Panc1 (cell line): ENCODE data around the gene CRK. TPM values are rescaled to one million over a fixed set of nuclear protein-coding genes. Genes with fewer than 3 reads are reported as not detected.

Experiments
- ATAC-seq: fragments of 200-7000 bp; cut with Tn5 transposase; 2 replicates; pipeline ENCODE4 v1.9.1; 2020; ENCODE audit warnings: mild to moderate bottlenecking, moderate library complexity
- BruUV-seq: library from RNA; stranded (reverse); fragments of 400-500 nt; replicated peaks from 2 replicates; lab custom pipeline; 2021; lab: Mats Ljungman, UMichigan
- CTCF ChIA-PET: fragments of 300-600 bp; sonication (Branson Sonifier 250); formaldehyde crosslinking; loops from one replicate; lab custom pipeline; 2022; ENCODE audit warnings: antibody characterized with exemption; lab: Charles Lee
- POLR2A ChIA-PET: fragments of 300-600 bp; sonication (Branson Sonifier 250); formaldehyde crosslinking; loops from one replicate; lab custom pipeline; 2022; ENCODE audit warnings: antibody characterized with exemption; lab: Charles Lee
- DNase-seq: peaks from one replicate; pipeline ENCODE4 v3.0.0-alpha.2; 2010; ENCODE audit warnings: low read depth, low spot score
- H3K27ac ChIP-seq: 2 replicates; pipeline ENCODE4 v1.5.1; 2011; ENCODE audit warnings: mild to moderate bottlenecking, low read length, inconsistent platforms
- H3K27me3 ChIP-seq: fragments of 200-500 bp; sonication (Bioruptor generic); 2 replicates; pipeline ENCODE4 v1.6.0; 2014; ENCODE audit warnings: low read length, inconsistent platforms; ENCODE audit not compliant: control insufficient read depth, insufficient read depth
- H3K36me3 ChIP-seq: fragments of 200-500 bp; sonication (Bioruptor generic); 2 replicates; pipeline ENCODE4 v1.5.1; 2014; ENCODE audit warnings: inconsistent platforms, mild to moderate bottlenecking, low read length, moderate library complexity; ENCODE audit not compliant: control insufficient read depth, insufficient read depth
- H3K4me1 ChIP-seq: 2 replicates; pipeline ENCODE4 v1.5.1; 2011; ENCODE audit warnings: inconsistent platforms, mild to moderate bottlenecking, low read length, moderate library complexity; ENCODE audit not compliant: control insufficient read depth, insufficient read depth
- H3K4me3 ChIP-seq, 2 experiments: 2 replicates each; pipeline ENCODE4 v1.5.1; 2011 to 2012; ENCODE audit warnings: low read depth in 2 of 2, low read length in 2 of 2, mild to moderate bottlenecking in 2 of 2, inconsistent platforms in 1 of 2, moderate library complexity in 1 of 2
- H3K9me3 ChIP-seq: fragments of 200-500 bp; sonication (Bioruptor generic); 2 replicates; pipeline ENCODE4 v1.5.1; 2014; ENCODE audit warnings: low read depth, mild to moderate bottlenecking, inconsistent platforms, low read length, moderate library complexity; ENCODE audit not compliant: control insufficient read depth, insufficient read depth
- POLR2AphosphoS5 ChIP-seq: IDR thresholded peaks from 2 replicates; pipeline ENCODE4 v1.6.1; 2012; ENCODE audit warnings: mild to moderate bottlenecking, low read depth, low read length, moderate library complexity
- SIN3A ChIP-seq: IDR thresholded peaks from 2 replicates; pipeline ENCODE4 v1.6.1; 2012; ENCODE audit warnings: low read depth, mild to moderate bottlenecking, low read length, moderate library complexity, borderline replicate concordance; ENCODE audit not compliant: insufficient read depth
- TCF7L2 ChIP-seq: IDR thresholded peaks from 2 replicates; pipeline ENCODE4 v1.6.1; 2011; ENCODE audit warnings: mild to moderate bottlenecking, low read depth, low read length, inconsistent platforms
- in situ Hi-C: cut with HindIII; loops from 2 replicates; pipeline ENCODE4 v1.10.0; 2016; ENCODE audit warnings: low sequenced_read_pairs, low pct_unique_long_range_greater_than_20kb
- intact Hi-C: fragments of 100-400 bp; cut with micrococcal nuclease; formaldehyde crosslinking; loops from one replicate; pipeline ENCODE4 v1.10.0; 2022; ENCODE audit not compliant: unreplicated experiment
- total RNA-seq: library from RNA; stranded (reverse); gene quantifications from one replicate; pipeline ENCODE4 v1.2.1, GENCODE V29; 2021; ENCODE audit not compliant: unreplicated experiment
- TF ChIP-seq, protein P1 (sequence below), 2 experiments: IDR thresholded peaks; 2 replicates each; pipeline ENCODE4 v1.6.1; 2011 to 2012; ENCODE audit warnings: low read depth in 2 of 2, control low read depth in 1 of 2, low read length in 1 of 2, mild to moderate bottlenecking in 1 of 2, moderate library complexity in 1 of 2; ENCODE audit not compliant: insufficient read depth in 1 of 2
- TF ChIP-seq, protein P2 (sequence below): fragments of 450-650 bp; IDR thresholded peaks from 2 replicates; pipeline ENCODE4 v1.5.1; 2017; ENCODE audit warnings: mild to moderate bottlenecking

The CRK gene
- total RNA-seq, 1 experiment from 2014 or later: 67.0 TPM

DNA sequence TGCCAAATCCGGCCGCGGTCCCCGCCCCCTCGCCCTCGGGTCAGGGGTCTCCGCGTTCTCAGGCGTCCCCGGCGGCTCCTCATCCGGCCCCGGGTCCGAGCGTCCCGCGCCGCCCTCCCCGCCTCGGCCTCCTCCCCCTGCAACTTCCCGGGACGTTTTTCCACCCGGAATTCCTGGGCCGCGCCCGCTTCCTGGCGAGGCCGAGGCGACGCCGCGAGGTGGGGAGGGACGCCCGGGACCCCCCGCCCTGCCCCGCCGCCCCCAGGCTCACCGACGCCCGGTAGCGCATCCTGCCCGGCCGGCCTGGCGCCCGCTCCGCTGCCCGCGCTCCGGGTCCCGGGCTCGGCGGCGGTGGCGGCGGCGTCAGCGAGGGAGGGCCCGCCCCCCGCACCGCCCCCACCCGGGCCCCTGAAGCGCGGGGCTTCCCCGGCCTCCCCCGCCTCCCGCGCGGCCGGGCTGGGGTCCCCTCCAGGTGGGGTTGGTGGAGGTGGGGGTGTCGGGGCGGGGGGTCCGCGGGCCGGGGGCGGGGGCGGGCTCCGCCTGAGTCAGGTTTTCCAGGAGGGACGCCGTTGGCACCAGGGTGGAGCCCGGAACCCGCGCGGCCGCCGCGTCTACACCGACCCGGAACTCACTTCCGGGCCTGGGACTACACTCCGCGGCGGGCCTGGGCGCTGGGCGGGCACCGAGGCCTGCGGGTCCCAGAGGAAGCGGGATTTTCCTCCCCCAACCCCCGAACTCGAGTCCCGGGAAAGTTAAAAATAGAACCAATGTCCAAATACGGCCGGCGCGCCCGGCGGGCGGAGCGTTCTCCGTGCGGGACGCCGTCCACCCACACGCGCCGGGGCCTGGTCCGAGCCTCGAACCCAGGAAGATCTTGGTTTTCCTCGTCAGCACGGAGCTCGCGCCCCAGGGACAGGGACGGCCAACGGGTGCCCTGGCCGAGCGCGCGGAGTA lies 29.7 kb upstream of the CRK start:
- H3K4me1 ChIP-seq: peaks cover 20% of the 10 kb centered on the region
- no peaks in the 10 kb centered on the region; the same call in 1 of the 2 replicates for H3K36me3 ChIP-seq
- H3K9me3 ChIP-seq: no peaks in the 10 kb centered on the region
- CTCF ChIA-PET: no interaction called here
- H3K4me3 ChIP-seq: peak overlapping the region; percentile 52 to 70
- DNase-seq (no peak), ATAC-seq (peak; percentile 57)
- BruUV-seq: no TSS peak
- intact Hi-C loops (no loop called here), in situ Hi-C loops (no loop called here)
- POLR2A ChIA-PET: interaction anchor here (0.5 kb wide), 1 partner anchor 316 kb away, joined by 3 read pairs; no protein-coding TSS in a partner anchor
- TF ChIP-seq, protein P1, sequence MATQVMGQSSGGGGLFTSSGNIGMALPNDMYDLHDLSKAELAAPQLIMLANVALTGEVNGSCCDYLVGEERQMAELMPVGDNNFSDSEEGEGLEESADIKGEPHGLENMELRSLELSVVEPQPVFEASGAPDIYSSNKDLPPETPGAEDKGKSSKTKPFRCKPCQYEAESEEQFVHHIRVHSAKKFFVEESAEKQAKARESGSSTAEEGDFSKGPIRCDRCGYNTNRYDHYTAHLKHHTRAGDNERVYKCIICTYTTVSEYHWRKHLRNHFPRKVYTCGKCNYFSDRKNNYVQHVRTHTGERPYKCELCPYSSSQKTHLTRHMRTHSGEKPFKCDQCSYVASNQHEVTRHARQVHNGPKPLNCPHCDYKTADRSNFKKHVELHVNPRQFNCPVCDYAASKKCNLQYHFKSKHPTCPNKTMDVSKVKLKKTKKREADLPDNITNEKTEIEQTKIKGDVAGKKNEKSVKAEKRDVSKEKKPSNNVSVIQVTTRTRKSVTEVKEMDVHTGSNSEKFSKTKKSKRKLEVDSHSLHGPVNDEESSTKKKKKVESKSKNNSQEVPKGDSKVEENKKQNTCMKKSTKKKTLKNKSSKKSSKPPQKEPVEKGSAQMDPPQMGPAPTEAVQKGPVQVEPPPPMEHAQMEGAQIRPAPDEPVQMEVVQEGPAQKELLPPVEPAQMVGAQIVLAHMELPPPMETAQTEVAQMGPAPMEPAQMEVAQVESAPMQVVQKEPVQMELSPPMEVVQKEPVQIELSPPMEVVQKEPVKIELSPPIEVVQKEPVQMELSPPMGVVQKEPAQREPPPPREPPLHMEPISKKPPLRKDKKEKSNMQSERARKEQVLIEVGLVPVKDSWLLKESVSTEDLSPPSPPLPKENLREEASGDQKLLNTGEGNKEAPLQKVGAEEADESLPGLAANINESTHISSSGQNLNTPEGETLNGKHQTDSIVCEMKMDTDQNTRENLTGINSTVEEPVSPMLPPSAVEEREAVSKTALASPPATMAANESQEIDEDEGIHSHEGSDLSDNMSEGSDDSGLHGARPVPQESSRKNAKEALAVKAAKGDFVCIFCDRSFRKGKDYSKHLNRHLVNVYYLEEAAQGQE (IDR thresholded peaks at IDR 0.05; ENCODE audit: insufficient read depth in 1 of 2, low read depth in 2 of 2, low read length in 1 of 2): no peak
- TF ChIP-seq POLR2AphosphoS5: peak; percentile 31; the same call in 1 of the 2 replicates
- peak overlapping the region; percentile 88 for H3K27ac ChIP-seq
- no peaks in the 10 kb centered on the region for H3K27me3 ChIP-seq

DNA sequence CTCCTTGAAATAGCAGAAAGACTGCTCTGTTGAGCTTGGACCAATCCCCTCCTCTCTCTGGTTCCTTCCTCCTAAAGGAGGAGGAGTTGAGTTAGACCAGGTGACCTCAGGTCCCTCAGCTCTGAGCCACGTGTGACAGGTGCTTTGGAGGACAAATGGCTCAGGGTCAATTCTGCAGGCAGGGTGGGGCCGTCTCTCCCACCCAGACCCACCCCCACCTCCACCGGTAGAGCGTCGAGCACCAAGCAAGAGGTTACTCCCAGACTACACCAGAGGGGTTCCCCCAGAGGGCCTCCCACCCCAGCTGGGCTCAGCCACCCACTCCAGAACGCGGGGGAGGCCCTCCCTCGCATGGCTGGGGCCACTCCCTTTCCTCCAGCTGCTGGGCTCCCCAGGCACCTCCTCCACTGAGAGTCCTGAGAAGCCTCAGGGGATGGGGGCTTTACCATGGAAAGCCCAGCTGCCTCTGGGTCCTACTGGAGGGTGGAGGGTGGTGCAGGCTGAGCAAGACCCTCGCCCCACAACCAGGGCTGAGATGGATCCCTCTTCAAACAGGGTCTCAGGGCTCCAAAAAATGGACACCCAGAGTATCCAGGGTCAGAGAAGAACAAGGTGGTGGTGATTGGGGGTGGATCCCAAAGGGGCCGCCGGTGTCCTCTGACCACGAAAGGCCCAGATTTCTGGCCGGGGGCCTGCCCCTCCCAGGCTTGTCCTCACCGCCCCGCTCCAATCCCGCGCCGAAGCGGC lies 28.8 kb upstream of the CRK start:
- ChIA-PET POLR2A (no interaction called here), CTCF (no interaction called here)
- in situ Hi-C loops: no loop called here
- peak; percentile 17 for ATAC-seq
- Histone ChIP-seq H3K36me3 (no peaks in the 10 kb centered on the region; the same call in 1 of the 2 replicates), H3K27ac (peak overlapping the region; percentile 88), H3K27me3 (no peaks in the 10 kb centered on the region), H3K4me3 (peak overlapping the region; percentile 52 to 70), H3K9me3 (no peaks in the 10 kb centered on the region), H3K4me1 (peaks cover 18% of the 10 kb centered on the region)
- intact Hi-C loops: no loop called here
- no TSS peak for BruUV-seq
- no peak for TF ChIP-seq SIN3A
- TF ChIP-seq, protein P1 (IDR thresholded peaks at IDR 0.05; ENCODE audit: insufficient read depth in 1 of 2, low read depth in 2 of 2, low read length in 1 of 2): no peak
- no peak for TF ChIP-seq TCF7L2
- TF ChIP-seq, protein P2, sequence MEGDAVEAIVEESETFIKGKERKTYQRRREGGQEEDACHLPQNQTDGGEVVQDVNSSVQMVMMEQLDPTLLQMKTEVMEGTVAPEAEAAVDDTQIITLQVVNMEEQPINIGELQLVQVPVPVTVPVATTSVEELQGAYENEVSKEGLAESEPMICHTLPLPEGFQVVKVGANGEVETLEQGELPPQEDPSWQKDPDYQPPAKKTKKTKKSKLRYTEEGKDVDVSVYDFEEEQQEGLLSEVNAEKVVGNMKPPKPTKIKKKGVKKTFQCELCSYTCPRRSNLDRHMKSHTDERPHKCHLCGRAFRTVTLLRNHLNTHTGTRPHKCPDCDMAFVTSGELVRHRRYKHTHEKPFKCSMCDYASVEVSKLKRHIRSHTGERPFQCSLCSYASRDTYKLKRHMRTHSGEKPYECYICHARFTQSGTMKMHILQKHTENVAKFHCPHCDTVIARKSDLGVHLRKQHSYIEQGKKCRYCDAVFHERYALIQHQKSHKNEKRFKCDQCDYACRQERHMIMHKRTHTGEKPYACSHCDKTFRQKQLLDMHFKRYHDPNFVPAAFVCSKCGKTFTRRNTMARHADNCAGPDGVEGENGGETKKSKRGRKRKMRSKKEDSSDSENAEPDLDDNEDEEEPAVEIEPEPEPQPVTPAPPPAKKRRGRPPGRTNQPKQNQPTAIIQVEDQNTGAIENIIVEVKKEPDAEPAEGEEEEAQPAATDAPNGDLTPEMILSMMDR: no peak
- TF ChIP-seq POLR2AphosphoS5: no peak
- no peak for DNase-seq
